Measurements from ENCODE around the gene ECI1.

- TF ChIP-seq CTCF (IDR thresholded peaks at IDR 0.05): no peak
- TF ChIP-seq POLR2A (IDR thresholded peaks at IDR 0.05): no peak
These were observed 33.6 kb upstream of the ECI1 start for GRCh38 chr16:2284797-2285576.

All from body of pancreas (tissue), 4 donors.